ENCODE data around the gene STK39. TPM values are rescaled to one million over a fixed set of nuclear protein-coding genes. Genes with fewer than 3 reads are reported as not detected.
"Not testable (repeated sequence)": the region's sequence is repeated elsewhere in the genome, so short reads cannot be mapped to it uniquely, and the experiment has no call there.

STK39 gene
- total and polyA plus RNA-seq, 2 donors from 2014 or later, result 15.9 to 27.1 TPM

GRCh38 chr2:168084288-168084687 lies 163.1 kb downstream of the STK39 start:
- intact Hi-C loops (cut with DNase I), result no loop called here
- TF ChIP-seq CTCF (IDR thresholded peaks at IDR 0.05; ENCODE audit: borderline replicate concordance, extremely low read depth, insufficient read depth), result no peak
- H3K4me3 ChIP-seq (ENCODE audit: low read length in 3 of 3), result no peak overlapping the region
- no peak overlapping the region for H3K9ac ChIP-seq (ENCODE audit: low read length in 3 of 3)
- FAIRE-seq, result no peak
- H3K9me3 ChIP-seq (ENCODE audit: control insufficient read depth in 2 of 3, insufficient read depth in 1 of 3, low read length in 3 of 3), result no peaks in the 10 kb centered on the region
- H3K27me3 ChIP-seq (ENCODE audit: control insufficient read depth, insufficient read depth, low read length), result no peaks in the 10 kb centered on the region
- H3K4me1 ChIP-seq (ENCODE audit: control insufficient read depth in 2 of 3, insufficient read depth in 2 of 3, low read depth in 1 of 3, low read length in 3 of 3), result no peaks in the 10 kb centered on the region
- H3K27ac ChIP-seq (ENCODE audit: low read depth in 2 of 2, low read length in 2 of 2), result no peak overlapping the region
- DNase-seq, result peak in 1 of 5 donors; percentile 26
- no peaks in the 10 kb centered on the region for H3K36me3 ChIP-seq (ENCODE audit: control insufficient read depth in 2 of 3, insufficient read depth in 3 of 3, low read length in 3 of 3)

GRCh38 chr2:168081452-168081851 lies 165.9 kb downstream of the STK39 start:
- intact Hi-C loops (cut with DNase I); H3K4me1 ChIP-seq (ENCODE audit: control insufficient read depth in 2 of 3, insufficient read depth in 2 of 3, low read depth in 1 of 3, low read length in 3 of 3); FAIRE-seq; H3K27me3 ChIP-seq (ENCODE audit: control insufficient read depth, insufficient read depth, low read length); H3K36me3 ChIP-seq (ENCODE audit: control insufficient read depth in 2 of 3, insufficient read depth in 3 of 3, low read length in 3 of 3); DNase-seq; H3K4me3 ChIP-seq (ENCODE audit: low read length in 3 of 3); H3K9ac ChIP-seq (ENCODE audit: low read length in 3 of 3); H3K27ac ChIP-seq (ENCODE audit: low read depth in 2 of 2, low read length in 2 of 2); H3K9me3 ChIP-seq (ENCODE audit: control insufficient read depth in 2 of 3, insufficient read depth in 1 of 3, low read length in 3 of 3): not testable (repeated sequence)

- H3K4me1 ChIP-seq (ENCODE audit: control insufficient read depth in 2 of 3, insufficient read depth in 2 of 3, low read depth in 1 of 3, low read length in 3 of 3), result no peaks in the 10 kb centered on the region
- FAIRE-seq (no peak), DNase-seq (no peak)
- H3K4me3 ChIP-seq (ENCODE audit: low read length in 3 of 3), result no peak overlapping the region
- no peak for TF ChIP-seq CTCF (IDR thresholded peaks at IDR 0.05; ENCODE audit: borderline replicate concordance, extremely low read depth, insufficient read depth)
- no peaks in the 10 kb centered on the region for H3K27me3 ChIP-seq (ENCODE audit: control insufficient read depth, insufficient read depth, low read length)
- H3K27ac ChIP-seq (ENCODE audit: low read depth in 2 of 2, low read length in 2 of 2), result no peak overlapping the region
- intact Hi-C loops (cut with DNase I), result no loop called here
- H3K9me3 ChIP-seq (ENCODE audit: control insufficient read depth in 2 of 3, insufficient read depth in 1 of 3, low read length in 3 of 3), result no peaks in the 10 kb centered on the region
- H3K36me3 ChIP-seq (ENCODE audit: control insufficient read depth in 2 of 3, insufficient read depth in 3 of 3, low read length in 3 of 3), result no peaks in the 10 kb centered on the region
- no peak overlapping the region for H3K9ac ChIP-seq (ENCODE audit: low read length in 3 of 3)
Observed at GRCh38 chr2:168079236-168079635, 168.2 kb downstream of the STK39 start.

GRCh38 chr2:168076731-168077130 lies 170.7 kb downstream of the STK39 start:
- Histone ChIP-seq H3K36me3 (ENCODE audit: control insufficient read depth in 2 of 3, insufficient read depth in 3 of 3, low read length in 3 of 3) (no peaks in the 10 kb centered on the region), H3K9me3 (ENCODE audit: control insufficient read depth in 2 of 3, insufficient read depth in 1 of 3, low read length in 3 of 3) (no peaks in the 10 kb centered on the region), H3K4me1 (ENCODE audit: control insufficient read depth in 2 of 3, insufficient read depth in 2 of 3, low read depth in 1 of 3, low read length in 3 of 3) (no peaks in the 10 kb centered on the region), H3K27me3 (ENCODE audit: control insufficient read depth, insufficient read depth, low read length) (no peaks in the 10 kb centered on the region), H3K4me3 (ENCODE audit: low read length in 3 of 3) (no peak overlapping the region), H3K9ac (ENCODE audit: low read length in 3 of 3) (no peak overlapping the region), H3K27ac (ENCODE audit: low read depth in 2 of 2, low read length in 2 of 2) (no peak overlapping the region)
- peak in 1 of 5 donors; percentile 26 for DNase-seq
- no peak for TF ChIP-seq CTCF (IDR thresholded peaks at IDR 0.05; ENCODE audit: borderline replicate concordance, extremely low read depth, insufficient read depth)
- intact Hi-C loops (cut with DNase I), result no loop called here
- no peak for FAIRE-seq

Measured in kidney (tissue), 14 donors.